Natural killer cell treated with Interleukin-12 subunit alpha and Interleukin-12 subunit beta and Interleukin-15 and Interleukin-18, amount 100 ng/mL, for 72 hours (primary cell): ENCODE data around the gene RBM20. TPM values are rescaled to one million over a fixed set of nuclear protein-coding genes. Genes with fewer than 3 reads are reported as not detected.

Experiments used
- ATAC-seq, 2 donors: fragments of 150-1000 bp; cut with Tn5 transposase in 1 of 2; sonication (Bioruptor Pico), chemical (Tn5 transposase) in 1 of 2; 2 replicates each; pipeline ENCODE4 v1.10.0; 2021
- DNase-seq: peaks from one replicate; pipeline ENCODE4 v3.0.0; 2022; ENCODE audit warnings: low spot score
- H3K27ac Mint-ChIP-seq, 2 donors: 1 replicate in 1 of 2; 2 replicates in 1 of 2; pipeline ENCODE4 v1.8.0; 2022; ENCODE audit warnings: mixed read lengths in 2 of 2, mild to moderate bottlenecking in 1 of 2, moderate library complexity in 1 of 2
- H3K27me3 Mint-ChIP-seq, 2 donors: 1 replicate in 1 of 2; 2 replicates in 1 of 2; pipeline ENCODE4 v1.8.0; 2022; ENCODE audit warnings: mixed read lengths in 2 of 2
- H3K36me3 Mint-ChIP-seq: one replicate; pipeline ENCODE4 v1.8.0; 2022; ENCODE audit warnings: mixed read lengths
- H3K4me1 Mint-ChIP-seq, 2 donors: 1 replicate in 1 of 2; 2 replicates in 1 of 2; pipeline ENCODE4 v1.8.0; 2022; ENCODE audit warnings: low read depth in 2 of 2, mixed read lengths in 2 of 2, mild to moderate bottlenecking in 1 of 2
- H3K4me3 Mint-ChIP-seq: one replicate; pipeline ENCODE4 v1.8.0; 2022; ENCODE audit warnings: mixed read lengths
- H3K9me3 Mint-ChIP-seq: 2 replicates; pipeline ENCODE4 v1.8.0; 2022; ENCODE audit warnings: mixed read lengths
- total RNA-seq, 2 donors: library from RNA; stranded (reverse); gene quantifications; one replicate each; pipeline ENCODE4 v1.2.3, GENCODE V29; 2022

Gene RBM20
- total RNA-seq, 2 donors from 2014 or later = not detected

DNA sequence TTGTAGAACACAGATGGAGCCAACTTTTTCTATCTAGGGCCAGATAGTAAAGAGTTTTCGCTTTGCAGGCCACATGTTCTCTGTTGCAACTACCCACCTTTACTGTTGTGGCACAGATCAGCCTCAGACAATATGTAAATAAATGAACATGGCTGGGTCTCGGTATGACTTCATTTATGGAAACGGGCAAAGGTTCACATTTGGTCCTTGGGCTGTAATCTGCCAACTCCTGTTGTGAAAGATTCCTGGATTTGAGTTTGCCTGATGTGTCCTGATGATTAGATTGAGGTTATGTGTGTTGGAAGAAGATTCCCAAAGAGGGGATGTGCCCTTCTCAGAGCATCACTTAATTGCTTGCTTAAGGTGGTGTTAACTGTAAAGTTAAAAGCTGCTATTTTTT lies 38.2 kb downstream of the RBM20 start:
- H3K27me3 Mint-ChIP-seq = peaks cover 27 to 36% of the 10 kb centered on the region in 2 donors
- H3K4me3 Mint-ChIP-seq = no peak overlapping the region
- no peak overlapping the region for H3K27ac Mint-ChIP-seq
- ATAC-seq (no peak), DNase-seq (no peak)
- no peaks in the 10 kb centered on the region for H3K9me3 Mint-ChIP-seq
- H3K36me3 Mint-ChIP-seq = no peaks in the 10 kb centered on the region
- peaks cover 0 to 3% of the 10 kb centered on the region in 2 donors for H3K4me1 Mint-ChIP-seq

DNA sequence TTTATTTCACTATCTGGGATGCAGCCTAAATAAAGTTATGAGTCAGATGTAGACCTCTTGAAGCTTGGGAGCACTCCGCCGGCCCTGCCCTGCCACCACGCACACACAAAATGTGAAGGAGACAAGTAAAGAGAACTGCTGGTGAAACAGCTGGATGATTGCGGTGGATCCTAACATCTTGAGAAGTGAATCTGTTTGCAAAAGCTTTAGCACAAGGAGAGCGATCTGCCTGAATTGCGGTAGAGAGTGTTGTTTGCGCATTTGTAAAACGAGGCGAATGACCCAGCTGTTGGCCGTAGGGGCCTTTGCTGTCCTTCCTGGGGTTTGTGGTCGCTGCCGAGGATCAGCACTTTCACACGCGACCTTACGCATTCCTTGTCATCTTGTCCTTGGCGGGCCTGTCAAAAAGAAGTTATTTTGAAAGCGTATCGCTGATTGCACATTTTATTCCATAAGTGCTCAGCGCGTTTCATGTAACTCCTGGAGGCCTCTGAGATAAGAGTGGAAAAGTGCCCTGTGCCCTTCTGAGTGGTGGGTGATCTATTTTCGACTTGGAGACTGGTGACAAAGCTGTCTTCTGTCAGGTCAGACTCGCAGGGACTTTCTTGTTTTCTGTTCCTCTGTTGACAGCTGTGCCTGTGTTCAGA lies 40.8 kb downstream of the RBM20 start:
- H3K27ac Mint-ChIP-seq = no peak overlapping the region
- no peak for ATAC-seq
- peaks cover 0 to 3% of the 10 kb centered on the region in 2 donors for H3K4me1 Mint-ChIP-seq
- H3K27me3 Mint-ChIP-seq = peaks cover 28 to 42% of the 10 kb centered on the region in 2 donors
- no peak for DNase-seq
- no peaks in the 10 kb centered on the region for H3K36me3 Mint-ChIP-seq
- H3K9me3 Mint-ChIP-seq = no peaks in the 10 kb centered on the region
- no peak overlapping the region for H3K4me3 Mint-ChIP-seq

DNA sequence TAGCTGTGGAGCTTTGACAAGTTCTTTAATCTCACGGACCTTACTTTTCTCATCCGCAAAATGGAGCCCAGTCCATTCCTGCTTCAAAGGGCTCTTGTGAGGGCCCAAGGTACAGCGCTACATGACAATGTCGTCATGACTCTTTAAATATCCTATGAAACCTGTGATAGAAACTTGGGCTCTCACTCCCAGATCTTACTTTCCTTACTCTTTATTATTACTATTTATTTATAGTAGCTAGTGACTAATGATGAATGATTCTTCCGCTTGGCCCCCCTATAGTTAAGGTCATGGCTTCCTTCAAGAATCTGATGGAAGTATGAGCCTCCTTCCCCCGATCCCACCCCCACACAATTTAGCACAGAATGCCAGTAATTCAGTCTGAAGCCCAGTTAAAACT lies 41.9 kb downstream of the RBM20 start:
- H3K27me3 Mint-ChIP-seq = peaks cover 30 to 43% of the 10 kb centered on the region in 2 donors
- DNase-seq = no peak
- no peak overlapping the region for H3K4me3 Mint-ChIP-seq
- no peak for ATAC-seq
- H3K9me3 Mint-ChIP-seq = no peaks in the 10 kb centered on the region
- no peak overlapping the region for H3K27ac Mint-ChIP-seq
- H3K4me1 Mint-ChIP-seq = no peaks in the 10 kb centered on the region
- H3K36me3 Mint-ChIP-seq = no peaks in the 10 kb centered on the region

DNA sequence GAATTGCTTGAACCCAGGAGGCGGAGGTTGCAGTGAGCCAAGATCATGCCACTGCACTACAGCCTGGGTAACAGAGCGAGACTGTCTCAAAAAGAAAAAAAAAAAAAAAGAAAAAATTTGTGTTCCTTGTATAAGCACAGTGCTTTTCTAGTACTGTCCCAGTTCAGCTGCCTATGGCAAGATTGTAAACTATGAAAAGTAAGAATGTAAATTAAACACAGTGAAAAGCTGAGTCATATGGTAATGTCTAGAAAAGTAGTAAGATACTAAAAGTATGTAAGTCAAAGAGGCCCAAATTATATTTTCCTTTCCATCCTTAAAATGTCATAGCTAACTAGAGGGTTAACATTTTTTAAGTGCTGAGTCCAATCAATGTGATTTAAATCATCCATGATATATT lies 42.8 kb downstream of the RBM20 start:
- H3K27me3 Mint-ChIP-seq = peaks cover 29 to 47% of the 10 kb centered on the region in 2 donors
- DNase-seq = no peak
- no peak overlapping the region for H3K4me3 Mint-ChIP-seq
- H3K9me3 Mint-ChIP-seq = no peaks in the 10 kb centered on the region
- H3K4me1 Mint-ChIP-seq = no peaks in the 10 kb centered on the region
- no peak for ATAC-seq
- no peaks in the 10 kb centered on the region for H3K36me3 Mint-ChIP-seq
- no peak overlapping the region for H3K27ac Mint-ChIP-seq

DNA sequence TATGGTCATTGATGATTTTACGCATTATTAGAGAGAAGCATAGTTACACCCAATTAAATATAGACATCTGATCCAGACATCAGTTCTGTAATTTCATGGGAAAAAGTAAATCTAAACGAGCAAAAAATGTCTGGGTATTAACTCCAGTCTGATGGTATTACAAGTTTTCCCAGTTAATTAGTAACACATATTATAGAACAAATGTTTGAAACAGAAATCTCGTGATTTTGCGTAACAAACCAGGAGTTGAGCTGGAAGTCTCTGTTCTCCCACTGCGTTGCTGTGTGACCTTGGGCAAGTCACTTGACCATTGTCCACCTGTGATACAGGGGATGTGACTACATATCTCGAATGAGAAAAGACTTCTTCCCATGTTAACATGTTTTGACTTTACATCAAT lies 43.3 kb downstream of the RBM20 start:
- Mint-ChIP-seq H3K4me3 (no peak overlapping the region), H3K27me3 (peaks cover 26 to 51% of the 10 kb centered on the region in 2 donors), H3K4me1 (no peaks in the 10 kb centered on the region), H3K36me3 (no peaks in the 10 kb centered on the region), H3K27ac (no peak overlapping the region), H3K9me3 (no peaks in the 10 kb centered on the region)
- ATAC-seq (no peak), DNase-seq (no peak)

DNA sequence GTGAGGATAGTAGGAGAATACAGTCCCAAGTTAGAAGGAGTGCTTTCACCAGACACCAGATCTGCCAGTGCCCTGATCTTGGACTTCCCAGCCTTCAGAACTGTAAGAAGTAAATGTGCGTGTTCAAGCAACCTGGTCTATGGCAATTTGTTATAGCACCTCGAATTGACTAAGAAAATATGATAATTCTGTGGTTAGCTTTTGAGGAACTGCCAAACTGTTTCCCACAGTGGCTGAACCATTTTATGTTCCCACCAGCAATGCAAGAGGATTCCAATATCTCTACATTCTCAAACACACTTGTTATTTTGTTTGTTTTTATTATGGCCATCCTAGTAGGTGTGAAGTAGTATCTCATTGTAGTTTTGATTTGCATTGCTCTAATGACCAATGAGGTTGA lies 47.0 kb downstream of the RBM20 start:
- H3K36me3 Mint-ChIP-seq = no peaks in the 10 kb centered on the region
- H3K27me3 Mint-ChIP-seq = peaks cover 25 to 35% of the 10 kb centered on the region in 2 donors
- no peak overlapping the region for H3K4me3 Mint-ChIP-seq
- H3K27ac Mint-ChIP-seq = no peak overlapping the region
- DNase-seq = no peak
- no peak for ATAC-seq
- no peaks in the 10 kb centered on the region for H3K9me3 Mint-ChIP-seq
- H3K4me1 Mint-ChIP-seq = no peaks in the 10 kb centered on the region

DNA sequence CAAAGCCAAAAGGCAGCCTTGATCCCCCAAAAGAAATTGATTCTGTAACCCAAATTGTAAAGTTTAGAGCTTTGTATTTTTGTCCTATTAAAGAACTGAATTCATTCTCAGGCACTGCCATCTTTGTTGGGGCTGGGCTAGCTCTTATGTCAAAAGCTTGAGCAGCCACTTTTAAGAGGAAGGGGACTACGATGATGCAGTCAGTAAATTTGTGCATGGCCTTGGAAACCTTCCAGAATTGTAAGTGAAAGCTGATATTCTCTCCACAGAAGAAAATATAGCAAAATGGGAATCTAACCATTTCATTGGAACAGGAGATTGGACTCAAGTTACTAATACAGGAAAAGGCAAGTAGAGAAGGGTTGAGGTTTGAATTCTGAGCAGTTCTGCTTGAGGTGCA lies 50.1 kb downstream of the RBM20 start:
- peaks cover 24 to 34% of the 10 kb centered on the region in 2 donors for H3K27me3 Mint-ChIP-seq
- H3K4me3 Mint-ChIP-seq = no peak overlapping the region
- no peaks in the 10 kb centered on the region for H3K9me3 Mint-ChIP-seq
- H3K36me3 Mint-ChIP-seq = no peaks in the 10 kb centered on the region
- ATAC-seq (no peak), DNase-seq (no peak)
- H3K27ac Mint-ChIP-seq = no peak overlapping the region
- no peaks in the 10 kb centered on the region for H3K4me1 Mint-ChIP-seq

DNA sequence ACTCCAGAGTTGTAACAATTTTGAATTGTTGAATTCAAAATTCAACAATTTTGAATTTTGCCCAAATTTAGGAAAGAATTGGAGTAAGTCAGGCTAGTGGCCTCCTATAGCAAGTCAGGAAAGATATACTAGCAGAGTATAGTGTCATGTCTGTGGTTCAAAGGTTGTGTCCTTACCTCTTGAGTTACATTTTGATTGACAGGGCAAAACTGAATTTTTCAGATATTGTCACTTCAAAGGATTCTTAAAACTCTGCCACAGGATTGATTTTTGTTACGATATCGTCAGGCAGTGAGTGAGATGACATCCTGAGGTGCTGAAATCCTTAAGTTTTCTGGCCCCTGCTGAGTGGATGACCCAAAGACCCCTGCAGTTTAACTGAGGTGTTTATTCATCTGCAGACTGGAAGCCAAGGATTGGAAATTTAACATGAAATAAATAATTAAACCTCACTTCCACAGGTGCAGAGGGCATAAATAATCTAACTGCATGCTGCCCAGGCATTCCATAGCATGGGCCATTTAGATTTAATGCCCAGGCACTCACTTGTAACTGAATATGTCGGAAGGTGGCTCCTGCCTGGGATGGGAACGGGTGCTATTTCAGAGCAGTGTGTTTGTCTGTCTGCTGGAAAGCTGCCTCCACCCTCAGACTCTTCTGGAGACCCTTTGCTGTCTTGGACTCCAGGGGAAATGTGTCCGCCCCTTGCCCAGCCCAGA lies 50.8 kb downstream of the RBM20 start:
- H3K27ac Mint-ChIP-seq = no peak overlapping the region
- peaks cover 24 to 34% of the 10 kb centered on the region in 2 donors for H3K27me3 Mint-ChIP-seq
- DNase-seq (no peak), ATAC-seq (no peak)
- no peaks in the 10 kb centered on the region for H3K36me3 Mint-ChIP-seq
- no peaks in the 10 kb centered on the region for H3K9me3 Mint-ChIP-seq
- H3K4me3 Mint-ChIP-seq = no peak overlapping the region
- H3K4me1 Mint-ChIP-seq = no peaks in the 10 kb centered on the region

DNA sequence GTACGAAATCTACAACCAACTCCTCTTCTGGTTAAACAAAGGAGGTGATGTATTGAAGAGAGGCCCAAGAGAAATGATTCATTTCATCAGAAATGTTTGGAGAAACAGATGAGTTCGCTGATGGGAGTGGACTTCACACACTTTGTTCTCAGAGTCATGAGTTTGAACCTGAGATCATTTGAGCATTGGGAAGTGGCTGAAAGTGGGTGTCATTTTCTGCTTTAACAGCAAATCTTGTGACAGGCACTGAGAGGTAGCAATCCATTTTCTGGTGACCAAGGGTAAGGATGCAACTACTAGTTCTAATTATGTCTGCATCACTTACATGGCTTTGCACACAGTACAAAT lies 51.4 kb downstream of the RBM20 start:
- Mint-ChIP-seq H3K9me3 (no peaks in the 10 kb centered on the region), H3K4me1 (no peaks in the 10 kb centered on the region), H3K36me3 (no peaks in the 10 kb centered on the region), H3K27ac (no peak overlapping the region), H3K4me3 (no peak overlapping the region), H3K27me3 (peaks cover 21 to 32% of the 10 kb centered on the region in 2 donors)
- DNase-seq (no peak), ATAC-seq (no peak)

DNA sequence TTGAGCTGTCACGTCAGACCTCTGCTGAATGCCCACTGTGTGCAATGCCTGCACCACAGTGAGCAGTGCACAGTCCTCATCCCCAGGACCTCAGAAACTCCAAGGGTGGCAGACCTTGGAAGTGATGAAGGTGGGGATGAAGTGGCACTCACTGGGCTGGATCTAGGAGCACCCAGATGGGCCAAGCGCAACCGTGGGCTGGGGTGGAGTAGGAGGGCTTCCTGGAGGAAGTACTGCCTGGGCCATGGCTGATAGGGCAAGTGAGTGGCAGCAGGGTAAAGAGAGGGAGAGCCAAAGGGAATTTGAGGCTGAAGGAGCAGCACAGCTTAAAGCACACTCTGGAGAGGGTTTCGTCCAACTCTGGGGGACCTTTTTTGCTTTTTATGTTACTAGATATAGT lies 52.3 kb downstream of the RBM20 start:
- Mint-ChIP-seq H3K9me3 (no peaks in the 10 kb centered on the region), H3K4me3 (no peak overlapping the region), H3K27ac (no peak overlapping the region), H3K36me3 (no peaks in the 10 kb centered on the region), H3K27me3 (peaks cover 17 to 27% of the 10 kb centered on the region in 2 donors), H3K4me1 (no peaks in the 10 kb centered on the region)
- ATAC-seq (peak in 1 of 2 donors; percentile 32), DNase-seq (no peak)

DNA sequence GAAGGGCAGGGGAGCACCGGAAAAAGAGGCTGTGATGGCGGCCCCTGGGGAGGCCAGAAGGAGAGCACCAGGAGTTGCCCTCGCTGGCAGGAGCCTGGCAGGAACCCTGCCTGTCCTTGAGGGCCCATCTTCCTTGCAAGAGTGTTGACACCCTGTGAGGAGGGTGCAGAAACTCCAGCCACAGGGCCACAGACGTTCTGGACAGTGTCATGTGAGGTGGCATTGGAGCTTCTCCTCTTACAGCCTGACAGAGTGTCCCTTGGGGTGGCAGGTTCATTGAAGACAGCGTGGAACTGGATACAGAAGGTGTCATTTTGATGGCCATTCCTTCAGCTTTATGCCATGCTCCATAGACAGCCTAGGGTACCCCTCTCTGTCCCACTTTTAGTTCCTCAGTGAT lies 54.2 kb downstream of the RBM20 start:
- no peaks in the 10 kb centered on the region for H3K9me3 Mint-ChIP-seq
- no peak overlapping the region for H3K27ac Mint-ChIP-seq
- H3K27me3 Mint-ChIP-seq = peaks cover 8 to 9% of the 10 kb centered on the region in 2 donors
- peak in 1 of 2 donors; percentile 13 for ATAC-seq
- DNase-seq = no peak
- H3K36me3 Mint-ChIP-seq = no peaks in the 10 kb centered on the region
- no peak overlapping the region for H3K4me3 Mint-ChIP-seq
- H3K4me1 Mint-ChIP-seq = no peaks in the 10 kb centered on the region

DNA sequence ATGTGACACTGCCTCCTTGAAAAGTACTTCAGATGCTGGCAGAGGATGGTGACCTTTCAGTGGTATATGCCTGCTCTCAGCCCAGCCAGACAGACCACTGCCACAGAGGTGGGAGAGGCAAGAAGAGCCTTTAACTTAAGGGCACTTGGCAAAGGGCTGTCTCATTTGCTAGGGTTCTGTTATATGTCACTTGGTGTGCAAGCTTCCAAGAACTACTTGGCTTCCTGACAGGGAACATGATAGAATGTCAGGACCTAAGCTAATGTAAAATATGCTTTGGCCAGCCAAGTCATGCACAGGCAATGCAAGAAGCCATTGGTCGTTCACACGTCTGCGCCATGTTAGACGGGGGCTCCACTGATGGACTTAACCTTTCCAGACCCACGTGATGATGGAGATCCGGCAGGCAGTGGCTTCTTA lies 54.7 kb downstream of the RBM20 start:
- H3K4me1 Mint-ChIP-seq = no peaks in the 10 kb centered on the region
- no peaks in the 10 kb centered on the region for H3K36me3 Mint-ChIP-seq
- ATAC-seq (peak in 1 of 2 donors; percentile 40), DNase-seq (no peak)
- no peak overlapping the region for H3K27ac Mint-ChIP-seq
- H3K4me3 Mint-ChIP-seq = no peak overlapping the region
- peaks cover 5 to 8% of the 10 kb centered on the region in 2 donors for H3K27me3 Mint-ChIP-seq
- no peaks in the 10 kb centered on the region for H3K9me3 Mint-ChIP-seq

DNA sequence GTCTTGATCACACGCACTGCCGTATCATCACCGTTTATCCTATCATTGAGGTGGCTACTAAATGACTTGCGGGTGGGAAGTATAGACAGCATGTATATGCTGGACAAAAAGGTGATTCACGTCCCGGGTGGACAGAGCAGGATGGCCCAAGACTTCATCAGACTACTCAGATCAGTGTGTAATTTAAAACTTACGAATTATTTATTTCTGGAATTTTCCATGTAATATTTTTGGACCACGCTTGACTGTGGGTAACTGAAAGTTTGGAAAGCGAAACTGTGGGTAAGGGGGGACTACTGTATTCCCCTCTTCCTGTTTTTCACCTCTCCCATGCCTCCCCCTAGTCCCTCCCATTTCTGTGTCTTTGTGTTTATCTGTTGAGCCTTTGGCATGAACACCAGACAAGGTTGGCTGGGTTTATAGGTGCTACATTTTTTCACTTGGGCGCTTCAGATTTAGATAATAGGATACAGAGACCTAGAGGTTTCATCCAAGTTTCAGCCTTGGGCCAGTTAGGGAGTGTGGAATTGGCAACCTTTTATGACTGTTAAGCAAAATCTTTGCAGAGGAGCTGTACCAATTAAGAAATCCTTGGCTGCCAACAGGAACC lies 55.8 kb downstream of the RBM20 start:
- Mint-ChIP-seq H3K27ac (no peak overlapping the region), H3K36me3 (no peaks in the 10 kb centered on the region), H3K9me3 (no peaks in the 10 kb centered on the region), H3K27me3 (peaks cover 4 to 5% of the 10 kb centered on the region in 2 donors), H3K4me1 (no peaks in the 10 kb centered on the region), H3K4me3 (no peak overlapping the region)
- ATAC-seq = no peak
- DNase-seq = no peak

DNA sequence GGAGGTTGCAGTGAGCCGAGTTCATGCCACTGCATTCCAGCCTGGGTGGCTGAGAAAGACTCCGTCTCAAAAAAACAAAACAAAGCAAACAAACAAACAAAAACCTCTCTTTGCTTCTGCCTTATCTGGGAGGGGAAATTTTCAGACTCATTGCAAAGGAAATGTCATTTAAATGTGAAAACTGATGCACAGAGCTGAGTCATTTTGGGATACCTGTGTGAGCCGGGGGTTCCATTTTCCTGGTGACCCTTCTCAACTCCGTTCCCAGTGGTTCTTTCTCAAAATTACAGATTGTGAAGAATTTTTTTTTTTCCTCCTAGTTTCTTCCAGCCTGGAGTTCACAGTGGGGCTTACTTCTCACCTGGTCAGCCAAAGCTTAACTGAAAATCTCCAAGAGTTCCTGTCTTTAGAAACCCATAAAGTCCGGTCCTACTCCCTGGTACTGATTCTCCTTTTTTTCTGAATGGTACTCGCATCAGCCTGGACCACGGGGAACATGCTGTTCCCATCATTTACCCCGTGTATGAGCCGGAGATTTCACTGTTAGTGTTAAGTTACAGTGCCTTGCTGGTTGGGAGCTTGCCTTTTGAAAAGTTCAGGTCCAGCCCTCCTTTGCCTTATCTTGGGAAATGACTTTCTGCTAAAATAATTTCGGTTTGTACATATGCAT lies 56.9 kb downstream of the RBM20 start:
- Mint-ChIP-seq H3K9me3 (no peaks in the 10 kb centered on the region), H3K27ac (no peak overlapping the region), H3K36me3 (no peaks in the 10 kb centered on the region), H3K4me1 (no peaks in the 10 kb centered on the region), H3K4me3 (no peak overlapping the region), H3K27me3 (peaks cover 5% of the 10 kb centered on the region in 2 donors)
- ATAC-seq = no peak
- no peak for DNase-seq
